HCT116 (cell line): Measurements from ENCODE around the gene FAAP100. TPM values are rescaled to one million over a fixed set of nuclear protein-coding genes. Genes with fewer than 3 reads are reported as not detected.
A peak's percentile ranks its signal among the peaks of the same experiment; 100 is the strongest.

Source experiments
- ATAC-seq: fragments of 200-7000 bp; cut with Tn5 transposase; 2 replicates; pipeline ENCODE4 v1.9.1; 2020; ENCODE audit warnings: mild to moderate bottlenecking, moderate library complexity
- BruUV-seq: library from RNA; stranded (reverse); fragments of 400-500 nt; replicated peaks from 2 replicates; lab custom pipeline; 2021; lab: Mats Ljungman, UMichigan
- CTCF ChIA-PET: fragments of 300-600 bp; sonication (Branson Sonifier 250); formaldehyde crosslinking; loops from one replicate; lab custom pipeline; 2021; ENCODE audit warnings: antibody characterized with exemption; lab: Charles Lee
- POLR2A ChIA-PET: fragments of 300-600, 350-600 bp; sonication (Branson Sonifier 250); formaldehyde crosslinking; loops from one replicate; lab custom pipeline; 2021; ENCODE audit warnings: antibody characterized with exemption; lab: Charles Lee
- RAD21 ChIA-PET, 2 experiments: fragments of 300-600 bp; sonication (Branson Sonifier 250); formaldehyde crosslinking; loops; one replicate each; lab custom pipeline; 2023; ENCODE audit warnings: low total read pairs in 2 of 2; ENCODE audit not compliant: uncharacterized antibody in 2 of 2, unreplicated experiment in 2 of 2, low non-redundant PET in 1 of 2; lab: Charles Lee
- DNase-seq: peaks from one replicate; pipeline ENCODE4 v3.0.0-alpha.2; 2010; ENCODE audit warnings: low read depth, low spot score
- H2AFZ ChIP-seq: fragments of 200-600 bp; shearing (Covaris generic), sonication (generic); 2 replicates; pipeline ENCODE4 v1.6.1; 2017; ENCODE audit warnings: low read depth, mixed run types, mixed read lengths, antibody characterized with exemption, low read length; ENCODE audit not compliant: poor library complexity, severe bottlenecking
- H3K27ac ChIP-seq: 2 replicates; pipeline ENCODE4 v1.5.1; 2012; ENCODE audit warnings: low read depth, low read length
- H3K27me3 ChIP-seq: fragments of 200-600 bp; sonication (generic); 2 replicates; pipeline ENCODE4 v1.6.1; 2016; ENCODE audit warnings: mixed run types, low read length, mixed read lengths; ENCODE audit not compliant: insufficient read depth
- H3K36me3 ChIP-seq, 2 experiments: fragments of 200-500 bp in 1 of 2; fragments of 200-600 bp in 1 of 2; sonication (Bioruptor generic) in 1 of 2; sonication (generic) in 1 of 2; 2 replicates each; pipeline versions ENCODE4 v1.5.1 to v1.6.1; 2014 to 2016; ENCODE audit warnings: low read length in 2 of 2, inconsistent platforms in 1 of 2, mixed read lengths in 1 of 2, mixed run types in 1 of 2; ENCODE audit not compliant: insufficient read depth in 2 of 2, control insufficient read depth in 1 of 2
- H3K4me1 ChIP-seq, 2 experiments: fragments of 200-600 bp in 1 of 2; sonication (generic) in 1 of 2; 2 replicates each; pipeline versions ENCODE4 v1.5.1 to v1.6.1; 2012 to 2017; ENCODE audit warnings: low read length in 2 of 2, inconsistent platforms in 1 of 2, mild to moderate bottlenecking in 1 of 2, mixed read lengths in 1 of 2, mixed run types in 1 of 2, moderate library complexity in 1 of 2; ENCODE audit not compliant: insufficient read depth in 2 of 2, control insufficient read depth in 1 of 2
- H3K4me2 ChIP-seq: fragments of 200-600 bp; sonication (generic); 2 replicates; pipeline ENCODE4 v1.6.1; 2017; ENCODE audit warnings: mixed run types, low read length, mixed read lengths
- H3K4me3 ChIP-seq, 2 experiments: fragments of 200-600 bp in 1 of 2; sonication (generic) in 1 of 2; replicated peaks in 1 of 2; 2 replicates each; pipeline ENCODE4 v1.5.1; 2011 to 2016; ENCODE audit warnings: low read length in 2 of 2, control low read depth in 1 of 2, low read depth in 1 of 2, mild to moderate bottlenecking in 1 of 2, mixed read lengths in 1 of 2, mixed run types in 1 of 2
- H3K79me2 ChIP-seq: fragments of 200-600 bp; sonication (generic); 2 replicates; pipeline ENCODE4 v1.6.1; 2017; ENCODE audit warnings: mild to moderate bottlenecking, mixed run types, low read length, moderate library complexity, mixed read lengths; ENCODE audit not compliant: insufficient read depth
- H3K9ac ChIP-seq: fragments of 200-600 bp; sonication (generic); 2 replicates; pipeline ENCODE4 v1.6.1; 2016; ENCODE audit warnings: low read length, mixed read lengths
- H3K9me2 ChIP-seq: fragments of 200-600 bp; sonication (generic), shearing (Covaris generic); 2 replicates; pipeline ENCODE4 v1.6.1; 2017; ENCODE audit warnings: mixed run types, mild to moderate bottlenecking, moderate library complexity; ENCODE audit not compliant: insufficient read depth
- H3K9me3 ChIP-seq, 2 experiments: fragments of 200-500 bp in 1 of 2; fragments of 200-600 bp in 1 of 2; sonication (Bioruptor generic) in 1 of 2; sonication (generic) in 1 of 2; 2 replicates each; pipeline ENCODE4 v1.6.1; 2014 to 2017; ENCODE audit warnings: low read length in 2 of 2, mixed read lengths in 2 of 2, inconsistent platforms in 1 of 2, low read depth in 1 of 2, mild to moderate bottlenecking in 1 of 2, mixed run types in 1 of 2, moderate library complexity in 1 of 2; ENCODE audit not compliant: control insufficient read depth in 1 of 2, insufficient read depth in 1 of 2
- H4K20me1 ChIP-seq: fragments of 200-600 bp; sonication (generic), shearing (Covaris generic); 2 replicates; pipeline ENCODE4 v1.6.1; 2017; ENCODE audit warnings: mixed run types, mild to moderate bottlenecking, moderate library complexity; ENCODE audit not compliant: insufficient read depth
- ATF3 ChIP-seq: IDR thresholded peaks from 2 replicates; pipeline ENCODE4 v1.6.1; 2012
- CTCF ChIP-seq, 3 experiments: fragments of 200-600 bp in 1 of 3; sonication (generic) in 1 of 3; IDR thresholded peaks in 2 of 3; conservative IDR thresholded peaks in 1 of 3; 2 replicates each; pipeline ENCODE4 v1.5.1; 2012 to 2017; ENCODE audit warnings: low read depth in 2 of 3, low read length in 2 of 3, antibody characterized with exemption in 1 of 3, borderline replicate concordance in 1 of 3, control low read depth in 1 of 3, mild to moderate bottlenecking in 1 of 3, mixed read lengths in 1 of 3, mixed run types in 1 of 3, moderate library complexity in 1 of 3; ENCODE audit not compliant: insufficient read depth in 1 of 3
- EGR1 ChIP-seq: IDR thresholded peaks from 2 replicates; pipeline ENCODE4 v1.6.1; 2012; ENCODE audit warnings: low read depth
- JUND ChIP-seq: IDR thresholded peaks from 2 replicates; pipeline ENCODE4 v1.6.1; 2012
- POLR2A ChIP-seq: IDR thresholded peaks from 2 replicates; pipeline ENCODE4 v1.7.0; 2011; ENCODE audit warnings: borderline replicate concordance; ENCODE audit not compliant: insufficient read depth, insufficient read length; ENCODE audit errors: extremely low read depth
- POLR2AphosphoS5 ChIP-seq: IDR thresholded peaks from 2 replicates; pipeline ENCODE4 v1.6.1; 2011; ENCODE audit warnings: mild to moderate bottlenecking, low read depth, low read length, moderate library complexity
- REST ChIP-seq: IDR thresholded peaks from 2 replicates; pipeline ENCODE4 v1.6.1; 2012; ENCODE audit warnings: low read depth
- SP1 ChIP-seq: IDR thresholded peaks from 2 replicates; pipeline ENCODE4 v1.6.1; 2012; ENCODE audit warnings: low read depth
- SRF ChIP-seq: IDR thresholded peaks from 2 replicates; pipeline ENCODE4 v1.6.1; 2012; ENCODE audit warnings: low read depth
- intact Hi-C: fragments of 100-400 bp; cut with micrococcal nuclease; formaldehyde crosslinking; loops from 2 replicates; pipeline ENCODE4 v1.10.0; 2022
- total RNA-seq: library from RNA; stranded (reverse); gene quantifications from one replicate; pipeline ENCODE4 v1.2.1, GENCODE V29; 2021; ENCODE audit not compliant: unreplicated experiment

FAAP100 gene
- total RNA-seq, 1 experiment from 2014 or later = 53.4 TPM

- ChIA-PET RAD21 (no interaction called here), CTCF (no interaction called here), POLR2A (interaction anchor here (0.7 to 4.3 kb wide), 8 partner anchors 9 to 115 kb away, joined by 3 to 42 read pairs (median 5); partner anchors contain the start of gene BAHCC1)
- Histone ChIP-seq H3K27me3 (no peaks in the 10 kb centered on the region), H3K79me2 (peaks cover 48% of the 10 kb centered on the region), H3K9me3 (no peaks in the 10 kb centered on the region), H4K20me1 (peaks cover 35% of the 10 kb centered on the region; the same call in 1 of the 2 replicates), H3K36me3 (peaks cover 19 to 34% of the 10 kb centered on the region in 2 experiments), H3K27ac (peak overlapping the region; percentile 86), H3K9ac (peak overlapping the region; percentile 90), H3K4me1 (peaks cover 11 to 51% of the 10 kb centered on the region in 2 experiments; a peak in 3 of 4 replicates), H3K4me3 (peak overlapping the region; percentile 85 to 96), H3K9me2 (no peaks in the 10 kb centered on the region), H3K4me2 (peak overlapping the region; percentile 99), H2AFZ (no peak overlapping the region)
- intact Hi-C loops = no loop called here
- BruUV-seq = no TSS peak
- DNase-seq (no peak), ATAC-seq (no peak)
- TF ChIP-seq JUND (no peak), ATF3 (no peak), POLR2A (no peak), EGR1 (no peak), REST (no peak), POLR2AphosphoS5 (no peak; the same call in none of the 2 replicates), SP1 (no peak), SRF (no peak), CTCF (IDR thresholded peaks at IDR 0.05 in 2 of 3, conservative IDR thresholded peaks at IDR 0.05 in 1 of 3; ENCODE audit: borderline replicate concordance in 1 of 3, insufficient read depth in 1 of 3, low read depth in 2 of 3, low read length in 2 of 3) (no peak)
Measured at GRCh38 chr17:81509972-81510784, 42.0 kb downstream of the FAAP100 start.
